Measurements from ENCODE around the gene ENG.

- TF ChIP-seq CTCF (IDR thresholded peaks at IDR 0.05) (no peak), POLR2A (IDR thresholded peaks at IDR 0.05) (no peak)
These were observed 42.4 kb downstream of the ENG start for GRCh38 chr9:127812011-127812410.

All from esophagus squamous epithelium (tissue), 4 donors.